PFSK-1 (cell line): ENCODE results near the gene CEP120.

Source experiments
- FOXP2 ChIP-seq: optimal IDR thresholded peaks from 2 replicates; pipeline ENCODE3; 2011; ENCODE audit warnings: borderline replicate concordance, control low read depth, inconsistent platforms; ENCODE audit not compliant: insufficient read depth; ENCODE audit errors: extremely low read length, extremely low read depth
- POLR2AphosphoS5 ChIP-seq: IDR thresholded peaks from 2 replicates; pipeline ENCODE4 v1.6.1; 2012; ENCODE audit warnings: low read depth, mild to moderate bottlenecking, control low read depth, low read length, moderate library complexity
- SIN3A ChIP-seq: IDR thresholded peaks from 2 replicates; pipeline ENCODE4 v1.6.1; 2012; ENCODE audit warnings: mild to moderate bottlenecking, low read length, moderate library complexity, borderline replicate concordance; ENCODE audit not compliant: insufficient read depth
- TAF1 ChIP-seq: IDR thresholded peaks from 2 replicates; pipeline ENCODE4 v1.6.1; 2012; ENCODE audit warnings: low read length, control low read depth, borderline replicate concordance; ENCODE audit not compliant: insufficient read depth
- TF ChIP-seq, protein P1 (sequence below), 2 experiments: IDR thresholded peaks; 2 replicates each; pipeline versions ENCODE4 v1.6.1 to v1.8.0; 2011 to 2012; ENCODE audit warnings: low read depth in 2 of 2, low read length in 2 of 2, control low read depth in 1 of 2, inconsistent platforms in 1 of 2, mild to moderate bottlenecking in 1 of 2, moderate library complexity in 1 of 2; ENCODE audit not compliant: insufficient read depth in 1 of 2

The CEP120 gene

GRCh38 chr5:123433596-123433995, 10.4 kb upstream of the CEP120 start:
- no peak for TF ChIP-seq SIN3A

- TF ChIP-seq SIN3A (no peak), FOXP2 (no peak), POLR2AphosphoS5 (no peak), TAF1 (no peak)
- TF ChIP-seq, protein P1, sequence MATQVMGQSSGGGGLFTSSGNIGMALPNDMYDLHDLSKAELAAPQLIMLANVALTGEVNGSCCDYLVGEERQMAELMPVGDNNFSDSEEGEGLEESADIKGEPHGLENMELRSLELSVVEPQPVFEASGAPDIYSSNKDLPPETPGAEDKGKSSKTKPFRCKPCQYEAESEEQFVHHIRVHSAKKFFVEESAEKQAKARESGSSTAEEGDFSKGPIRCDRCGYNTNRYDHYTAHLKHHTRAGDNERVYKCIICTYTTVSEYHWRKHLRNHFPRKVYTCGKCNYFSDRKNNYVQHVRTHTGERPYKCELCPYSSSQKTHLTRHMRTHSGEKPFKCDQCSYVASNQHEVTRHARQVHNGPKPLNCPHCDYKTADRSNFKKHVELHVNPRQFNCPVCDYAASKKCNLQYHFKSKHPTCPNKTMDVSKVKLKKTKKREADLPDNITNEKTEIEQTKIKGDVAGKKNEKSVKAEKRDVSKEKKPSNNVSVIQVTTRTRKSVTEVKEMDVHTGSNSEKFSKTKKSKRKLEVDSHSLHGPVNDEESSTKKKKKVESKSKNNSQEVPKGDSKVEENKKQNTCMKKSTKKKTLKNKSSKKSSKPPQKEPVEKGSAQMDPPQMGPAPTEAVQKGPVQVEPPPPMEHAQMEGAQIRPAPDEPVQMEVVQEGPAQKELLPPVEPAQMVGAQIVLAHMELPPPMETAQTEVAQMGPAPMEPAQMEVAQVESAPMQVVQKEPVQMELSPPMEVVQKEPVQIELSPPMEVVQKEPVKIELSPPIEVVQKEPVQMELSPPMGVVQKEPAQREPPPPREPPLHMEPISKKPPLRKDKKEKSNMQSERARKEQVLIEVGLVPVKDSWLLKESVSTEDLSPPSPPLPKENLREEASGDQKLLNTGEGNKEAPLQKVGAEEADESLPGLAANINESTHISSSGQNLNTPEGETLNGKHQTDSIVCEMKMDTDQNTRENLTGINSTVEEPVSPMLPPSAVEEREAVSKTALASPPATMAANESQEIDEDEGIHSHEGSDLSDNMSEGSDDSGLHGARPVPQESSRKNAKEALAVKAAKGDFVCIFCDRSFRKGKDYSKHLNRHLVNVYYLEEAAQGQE (IDR thresholded peaks at IDR 0.05; ENCODE audit: insufficient read depth in 1 of 2, low read depth in 2 of 2, low read length in 2 of 2), result no peak
Observed at GRCh38 chr5:123429993-123430392, 6.8 kb upstream of the CEP120 start.

DNA sequence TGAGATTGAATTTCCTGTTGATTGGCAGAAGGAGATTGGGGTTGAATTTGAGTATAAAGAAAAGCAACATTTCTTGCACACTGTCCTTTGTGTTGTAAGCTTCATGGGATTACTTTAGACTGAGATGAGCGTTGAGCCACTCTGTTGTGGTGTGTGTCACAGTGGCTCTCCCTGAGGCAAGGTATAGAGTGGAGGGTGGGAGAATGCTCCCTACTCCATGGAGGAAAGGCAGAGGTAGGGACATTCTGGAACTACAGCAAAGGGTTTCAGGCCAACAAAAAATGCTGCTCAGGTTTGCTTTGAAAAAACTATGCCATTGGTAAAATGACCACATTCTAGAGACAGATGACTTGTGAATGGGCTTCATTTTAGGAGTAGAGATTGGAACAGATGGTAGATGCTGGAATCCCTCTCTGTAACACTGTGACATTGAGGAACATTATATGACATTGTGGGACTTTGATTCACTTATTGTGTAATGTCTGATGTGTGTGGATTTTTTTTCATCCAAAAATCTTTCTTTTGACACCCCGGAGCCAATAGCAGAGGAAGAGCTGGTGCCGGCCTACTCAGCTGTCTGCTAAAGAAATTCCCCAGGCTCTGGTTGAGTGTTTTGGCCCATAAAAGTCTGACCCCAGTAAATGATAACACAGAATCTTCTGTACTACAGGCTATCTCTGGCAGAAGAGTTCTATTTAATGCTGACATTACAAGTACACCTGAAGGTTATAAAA, 6.2 kb upstream of the CEP120 start:
- TF ChIP-seq POLR2AphosphoS5 (no peak), FOXP2 (no peak)

DNA sequence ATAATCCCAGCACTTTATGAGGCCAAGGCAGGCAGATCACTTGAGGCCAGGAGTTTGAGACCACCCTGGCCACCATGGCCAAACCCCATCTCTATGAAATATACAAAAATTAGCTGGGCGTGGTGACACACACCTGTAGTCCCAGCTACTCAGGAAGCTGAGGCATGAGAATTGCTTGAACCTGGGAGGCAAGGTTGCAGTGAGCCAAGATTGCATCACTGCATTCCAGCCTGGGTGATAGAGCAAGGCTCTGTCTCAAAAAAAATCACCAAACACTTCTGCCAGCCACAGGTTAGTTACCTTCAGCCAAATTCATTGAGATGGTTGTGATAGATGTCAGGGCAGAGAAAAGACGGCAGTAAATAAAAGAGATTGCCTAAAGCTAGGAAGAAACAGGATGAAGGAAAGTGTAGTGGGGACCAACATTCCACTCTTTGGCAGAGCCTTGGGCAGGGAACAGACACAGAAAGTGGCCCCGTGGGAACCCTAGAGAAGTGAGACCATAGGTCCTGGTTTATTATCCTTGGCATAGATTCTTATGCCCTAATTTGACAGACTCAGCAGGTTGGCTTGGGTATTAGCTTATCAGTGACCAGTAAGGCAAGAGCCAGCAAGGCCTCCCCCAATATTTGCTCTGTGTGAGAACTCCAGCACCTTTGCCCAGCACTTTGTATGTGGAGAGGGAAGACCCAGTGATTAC, 5.5 kb upstream of the CEP120 start:
- TF ChIP-seq TAF1 (no peak), FOXP2 (no peak), POLR2AphosphoS5 (no peak), SIN3A (no peak)
- TF ChIP-seq, protein P1 (IDR thresholded peaks at IDR 0.05; ENCODE audit: insufficient read depth in 1 of 2, low read depth in 2 of 2, low read length in 2 of 2), result no peak

- TF ChIP-seq TAF1, result no peak
- TF ChIP-seq, protein P1 (IDR thresholded peaks at IDR 0.05; ENCODE audit: insufficient read depth in 1 of 2, low read depth in 2 of 2, low read length in 2 of 2), result no peak
- TF ChIP-seq POLR2AphosphoS5, result no peak
- TF ChIP-seq SIN3A, result no peak
- no peak for TF ChIP-seq FOXP2
Observed at GRCh38 chr5:123427281-123427680, 4.1 kb upstream of the CEP120 start.

GRCh38 chr5:123425431-123425830, 2.2 kb upstream of the CEP120 start:
- no peak for TF ChIP-seq SIN3A
